Heart right ventricle (tissue), 16 donors: ENCODE measurements around the gene CBFA2T3. TPM values are rescaled to one million over a fixed set of nuclear protein-coding genes. Genes with fewer than 3 reads are reported as not detected.

Experiments
- ATAC-seq, 8 donors: fragments of 200-7000 bp; cut with Tn5 transposase; one replicate each; pipeline ENCODE4 v1.9.1; 2020; ENCODE audit warnings: mild to moderate bottlenecking in 8 of 8, moderate library complexity in 8 of 8, moderate number of reproducible peaks in 1 of 8
- DNase-seq, 2 donors: peaks; one replicate each; pipeline ENCODE4 v3.0.0-alpha.2; 2020
- H3K27ac ChIP-seq, 10 donors: fragments of 200-600 bp; sonication (generic) in 2 of 10; one replicate each; pipeline versions ENCODE4 v1.5.0 to v1.8.0; 2020 to 2022; ENCODE audit warnings: mild to moderate bottlenecking in 3 of 10
- H3K27me3 ChIP-seq, 7 donors: fragments of 200-600 bp; one replicate each; pipeline ENCODE4 v1.8.0; 2021 to 2022; ENCODE audit warnings: mild to moderate bottlenecking in 2 of 7
- H3K36me3 ChIP-seq, 9 donors: fragments of 200-600 bp; sonication (generic) in 1 of 9; one replicate each; pipeline versions ENCODE4 v1.5.0 to v1.8.0; 2020 to 2022; ENCODE audit warnings: mild to moderate bottlenecking in 2 of 9
- H3K4me1 ChIP-seq, 9 donors: fragments of 200-600 bp; sonication (generic) in 1 of 9; one replicate each; pipeline versions ENCODE4 v1.5.0 to v1.8.0; 2020 to 2022; ENCODE audit warnings: mild to moderate bottlenecking in 4 of 9
- H3K4me3 ChIP-seq, 10 donors: fragments of 200-600 bp; sonication (generic) in 2 of 10; one replicate each; pipeline versions ENCODE4 v1.5.0 to v1.8.0; 2020 to 2022; ENCODE audit warnings: mild to moderate bottlenecking in 7 of 10, moderate library complexity in 2 of 10
- H3K9me3 ChIP-seq, 11 donors: fragments of 200-600 bp in 10 of 11; sonication (generic) in 2 of 11; one replicate each; pipeline versions ENCODE4 v1.5.0 to v1.8.0; 2013 to 2022; ENCODE audit warnings: mild to moderate bottlenecking in 2 of 11, control low read depth in 1 of 11, moderate library complexity in 1 of 11
- CTCF ChIP-seq, 9 donors: fragments of 200-600 bp; sonication (generic) in 2 of 9; IDR thresholded peaks; one replicate each; pipeline versions ENCODE4 v1.5.0 to v1.8.0; 2021 to 2022; ENCODE audit warnings: antibody characterized with exemption in 9 of 9, mild to moderate bottlenecking in 5 of 9, moderate library complexity in 1 of 9
- WGBS, 2 donors: extraction: QIAGEN DNeasy Blood & Tissue Kit; methylation state at CpG; one replicate each; pipeline ENCODE4 v1.1.7; 2013; ENCODE audit warnings: inconsistent platforms in 1 of 2; 5-methylcytosine and 5-hydroxymethylcytosine counted together
- intact Hi-C, 10 donors: fragments of 100-400 bp; cut with DNase I; formaldehyde crosslinking; loops; one replicate each; pipeline versions ENCODE4 v1.11.1 to v1.14.2; 2022
- polyA plus RNA-seq, 2 donors: library from polyadenylated mRNA; stranded (reverse); fragments of 200-250 nt; gene quantifications; one replicate each; pipeline ENCODE4 v1.2.3, GENCODE V29; 2013
- total RNA-seq, 10 donors: library from RNA; stranded (reverse); fragmentation: NEBNext Ultra II Directional in 3 of 10; extraction: Animal tissue kit (Norgen Biotek cat#: 25700) in 3 of 10; gene quantifications; one replicate each; pipeline versions ENCODE4 v1.2.1 to v1.2.4, GENCODE V29; 2021 to 2023
- donor health status: Arrhythmogenic right ventricular cardiomyopathy.
- donor health status: ischemic (EF 13 %, LVEDD 7.1; RV severe dilation, severe dysfunction).
- donor health status: healthy with polysubstance abuse.
- donor health status: DM: no; HTN: yes; CAD: no.
- donor health status: DM: no; HTN: no; CAD: no.
- donor health status: ischemic (EF 25% LVEDD 6.9; RV normal size, moderate dysfunction).
- donor health status: ischemic (EF 25% LVEDD 5.7; RV mildly dilated, moderate dysfunction).
- donor health status: healthy.
- donor health status: DM: yes; HTN: yes; CAD: no.
- donor health status: Ischemic cardiomyopathy.
- donor health status: ischemic (EF 35%, LVEDD 5.7; RV mildly dilated, moderate dysfunction).
- donor health status: nonischemic (EF 11% LVEDD 7.7; RV severe dilation, severe dysfunction).
- donor health status: DM: yes; HTN: yes; CAD: no.
- donor health status: PGD.
- donor health status: ischemic (EF 29% LVEDD 5.4; RV normal size, mild dysfunction).
- donor health status: nonischemic (EF 23%, LVEDD 6.1; RV moderate dilation, normal function).

The CBFA2T3 gene
- total and polyA plus RNA-seq, 12 donors, result 3.1 to 17.6 (median 6.1) TPM

- intact Hi-C loops, result no loop called here
- DNase-seq, result no peak
- Histone ChIP-seq H3K27me3 (peaks cover 0 to 60% (median 37%) of the 10 kb centered on the region in 7 donors), H3K9me3 (no peaks in the 10 kb centered on the region), H3K36me3 (no peaks in the 10 kb centered on the region), H3K4me1 (peaks cover 9 to 65% (median 15%) of the 10 kb centered on the region in 9 donors), H3K27ac (no peak overlapping the region), H3K4me3 (no peak overlapping the region)
- no peak for ATAC-seq
- no peak for TF ChIP-seq CTCF (IDR thresholded peaks at IDR 0.05)
- WGBS, 2 donors, result 90 to 92% methylated on average over 27 of the region's 27 CpGs
Measured at GRCh38 chr16:88974080-88974915, 2.7 kb downstream of the CBFA2T3 start.

DNA sequence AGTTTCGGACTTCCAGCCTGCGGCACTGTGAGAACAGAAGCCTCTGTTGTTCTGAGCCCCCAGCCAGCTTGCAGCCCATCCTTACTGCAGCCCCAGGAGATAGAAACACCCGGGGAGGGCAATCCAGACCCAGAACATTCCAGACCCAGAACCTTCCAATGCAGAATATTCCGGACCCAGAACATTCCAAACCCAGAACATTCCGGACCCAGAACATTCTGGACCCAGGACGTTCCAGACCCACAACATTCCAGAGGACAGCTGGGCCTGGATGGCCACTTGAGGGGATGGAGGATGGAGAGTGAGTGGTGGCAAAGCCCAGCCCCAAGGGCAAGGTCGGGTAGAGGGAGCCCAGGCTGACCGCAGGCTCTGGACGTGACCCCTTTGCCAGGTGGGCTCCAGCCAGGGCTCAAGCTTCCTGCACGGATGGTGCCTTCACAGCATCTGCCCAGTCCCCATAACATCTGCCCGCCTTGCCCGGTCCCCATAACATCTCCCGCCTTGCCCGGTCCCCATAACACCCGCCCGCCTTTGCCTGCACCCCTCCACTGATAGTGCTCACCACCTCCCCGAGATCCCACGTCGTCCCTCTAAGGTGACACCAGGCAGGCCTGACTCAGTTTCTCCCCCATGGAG, 3.5 kb downstream of the CBFA2T3 start:
- ATAC-seq (no peak), DNase-seq (no peak)
- 94% methylated on average over 19 of the region's 19 CpGs for WGBS, 2 donors

GRCh38 chr16:88973007-88973410, 4.0 kb downstream of the CBFA2T3 start:
- WGBS, 2 donors, result 63 to 70% methylated on average over 15 of the region's 15 CpGs
- H3K4me3 ChIP-seq, result no peak overlapping the region
- H3K27ac ChIP-seq, result no peak overlapping the region
- peaks cover 10 to 60% (median 17%) of the 10 kb centered on the region in 9 donors for H3K4me1 ChIP-seq
- ATAC-seq (no peak), DNase-seq (no peak)
- TF ChIP-seq CTCF (IDR thresholded peaks at IDR 0.05), result no peak
- no peaks in the 10 kb centered on the region for H3K36me3 ChIP-seq
- intact Hi-C loops, result no loop called here
- peaks cover 0 to 69% (median 46%) of the 10 kb centered on the region in 7 donors for H3K27me3 ChIP-seq
- no peaks in the 10 kb centered on the region for H3K9me3 ChIP-seq

More for the DNA sequence above, 3.5 kb downstream of the CBFA2T3 start:
- no peak for TF ChIP-seq CTCF (IDR thresholded peaks at IDR 0.05)
- Histone ChIP-seq H3K4me1 (peaks cover 9 to 60% (median 15%) of the 10 kb centered on the region in 9 donors), H3K27ac (no peak overlapping the region), H3K36me3 (no peaks in the 10 kb centered on the region), H3K9me3 (no peaks in the 10 kb centered on the region), H3K4me3 (no peak overlapping the region), H3K27me3 (peaks cover 0 to 67% (median 41%) of the 10 kb centered on the region in 7 donors)
- intact Hi-C loops, result no loop called here

DNA sequence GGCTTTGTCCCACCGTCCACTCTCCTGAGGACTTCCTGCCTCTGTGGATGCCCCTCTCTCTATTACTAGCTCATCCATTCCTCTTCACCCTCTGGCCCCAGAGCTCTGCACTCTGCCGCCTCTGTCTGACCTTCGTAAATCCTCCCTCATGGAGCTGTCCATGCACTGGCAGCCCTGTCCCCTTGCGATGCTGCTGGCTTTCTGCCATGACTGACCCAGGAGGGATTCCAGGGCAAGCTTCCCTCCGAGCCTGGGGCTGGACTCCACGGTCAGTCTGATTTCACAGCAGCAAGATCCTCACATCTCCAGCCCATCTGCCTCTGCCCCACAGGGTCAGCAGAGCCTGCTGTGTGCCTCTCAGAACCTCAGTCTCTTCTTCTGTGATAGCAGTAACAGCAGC, 4.7 kb downstream of the CBFA2T3 start:
- no peaks in the 10 kb centered on the region for H3K9me3 ChIP-seq
- no peak overlapping the region for H3K4me3 ChIP-seq
- H3K27me3 ChIP-seq, result peaks cover 0 to 74% (median 47%) of the 10 kb centered on the region in 7 donors
- TF ChIP-seq CTCF (IDR thresholded peaks at IDR 0.05), result no peak
- 20 to 31% methylated on average over 6 of the region's 6 CpGs for WGBS, 2 donors
- ATAC-seq (no peak), DNase-seq (no peak)
- intact Hi-C loops, result no loop called here
- no peak overlapping the region for H3K27ac ChIP-seq
- H3K36me3 ChIP-seq, result no peaks in the 10 kb centered on the region
- peaks cover 10 to 60% (median 15%) of the 10 kb centered on the region in 9 donors for H3K4me1 ChIP-seq
